H9 (cell line): ENCODE measurements around the gene KIAA2012. TPM values are rescaled to one million over a fixed set of nuclear protein-coding genes. Genes with fewer than 3 reads are reported as not detected.

Experiments used
- DNase-seq: peaks from one replicate; pipeline ENCODE4 v3.0.0-alpha.2; 2017
- H2AFZ ChIP-seq: one replicate; pipeline ENCODE4 v1.6.1; 2013; ENCODE audit warnings: mild to moderate bottlenecking, low read length, control low read depth, moderate library complexity
- H2AK5ac ChIP-seq: 2 replicates; pipeline ENCODE4 v1.6.1; 2013; ENCODE audit warnings: low read length, control low read depth, mixed read lengths; ENCODE audit not compliant: insufficient read length
- H2BK120ac ChIP-seq: one replicate; pipeline ENCODE4 v1.6.1; 2013; ENCODE audit warnings: low read depth, mild to moderate bottlenecking, low read length, control low read depth, inconsistent platforms; ENCODE audit not compliant: poor library complexity, severe bottlenecking
- H2BK12ac ChIP-seq: 2 replicates; pipeline ENCODE4 v1.6.1; 2013; ENCODE audit warnings: low read length, control low read depth, mixed read lengths, low read depth; ENCODE audit not compliant: insufficient read length
- H2BK15ac ChIP-seq: 2 replicates; pipeline ENCODE4 v1.6.1; 2013; ENCODE audit warnings: low read depth, low read length, control low read depth
- H2BK20ac ChIP-seq: one replicate; pipeline ENCODE4 v1.6.1; 2013; ENCODE audit warnings: low read depth, mild to moderate bottlenecking, low read length, control low read depth, inconsistent platforms; ENCODE audit not compliant: poor library complexity, severe bottlenecking
- H2BK5ac ChIP-seq: 2 replicates; pipeline ENCODE4 v1.6.1; 2013; ENCODE audit warnings: low read length, control low read depth, mixed read lengths; ENCODE audit not compliant: insufficient read length
- H3K14ac ChIP-seq: 2 replicates; pipeline ENCODE4 v1.6.1; 2013; ENCODE audit warnings: low read length, control low read depth; ENCODE audit not compliant: insufficient read depth
- H3K18ac ChIP-seq: 2 replicates; pipeline ENCODE4 v1.6.1; 2013; ENCODE audit warnings: low read depth, mild to moderate bottlenecking, mixed read lengths, low read length, control low read depth; ENCODE audit not compliant: insufficient read length
- H3K23ac ChIP-seq: 2 replicates; pipeline ENCODE4 v1.6.1; 2013; ENCODE audit warnings: low read length, control low read depth, mixed read lengths, low read depth; ENCODE audit not compliant: insufficient read length
- H3K23me2 ChIP-seq: 2 replicates; pipeline ENCODE4 v1.6.1; 2013; ENCODE audit warnings: low read depth, mild to moderate bottlenecking, mixed read lengths, low read length, control low read depth; ENCODE audit not compliant: insufficient read length, poor library complexity, severe bottlenecking
- H3K27ac ChIP-seq: 2 replicates; pipeline ENCODE4 v1.5.1; 2013; ENCODE audit warnings: low read length, control low read depth, mixed read lengths, low read depth; ENCODE audit not compliant: insufficient read length
- H3K27me3 ChIP-seq: 2 replicates; pipeline ENCODE4 v1.6.1; 2013; ENCODE audit warnings: low read length, control low read depth, inconsistent platforms; ENCODE audit not compliant: insufficient read depth
- H3K4ac ChIP-seq: 2 replicates; pipeline ENCODE4 v1.6.1; 2013; ENCODE audit warnings: low read depth, mild to moderate bottlenecking, control low read depth, inconsistent platforms, low read length, moderate library complexity
- H3K4me1 ChIP-seq: 2 replicates; pipeline ENCODE4 v1.6.1; 2013; ENCODE audit warnings: low read length, control low read depth, inconsistent platforms; ENCODE audit not compliant: insufficient read depth
- H3K4me2 ChIP-seq: 2 replicates; pipeline ENCODE4 v1.6.1; 2013; ENCODE audit warnings: low read length, control low read depth, mixed read lengths; ENCODE audit not compliant: insufficient read length, insufficient read depth
- H3K56ac ChIP-seq: 2 replicates; pipeline ENCODE4 v1.6.1; 2013; ENCODE audit warnings: low read depth, mild to moderate bottlenecking, mixed read lengths, low read length, control low read depth; ENCODE audit not compliant: insufficient read length
- H3K79me1 ChIP-seq: 2 replicates; pipeline ENCODE4 v1.6.1; 2013; ENCODE audit warnings: low read depth, mild to moderate bottlenecking, moderate library complexity, low read length, control low read depth, inconsistent platforms; ENCODE audit not compliant: insufficient read depth, poor library complexity, severe bottlenecking
- H3K79me2 ChIP-seq: 2 replicates; pipeline ENCODE4 v1.6.1; 2013; ENCODE audit warnings: low read length, control low read depth, inconsistent platforms; ENCODE audit not compliant: insufficient read depth
- H3K9ac ChIP-seq: 2 replicates; pipeline ENCODE4 v1.6.1; 2013; ENCODE audit warnings: low read length, control low read depth, mixed read lengths; ENCODE audit not compliant: insufficient read length; ENCODE audit errors: extremely low read depth
- H3K9me3 ChIP-seq: one replicate; pipeline ENCODE4 v1.6.1; 2013; ENCODE audit warnings: low read depth, low read length, inconsistent platforms; ENCODE audit not compliant: control insufficient read depth
- H3T11ph ChIP-seq: one replicate; pipeline ENCODE4 v1.6.1; 2013; ENCODE audit warnings: mild to moderate bottlenecking, low read length, control low read depth, inconsistent platforms
- H4K20me1 ChIP-seq: one replicate; pipeline ENCODE4 v1.6.1; 2013; ENCODE audit not compliant: control insufficient read depth, insufficient read length, insufficient read depth
- H4K5ac ChIP-seq: 2 replicates; pipeline ENCODE4 v1.6.1; 2013; ENCODE audit warnings: low read depth, mild to moderate bottlenecking, mixed read lengths, low read length, control low read depth; ENCODE audit not compliant: insufficient read length
- H4K8ac ChIP-seq: replicated peaks from 2 replicates; pipeline ENCODE4 v1.6.1; 2013; ENCODE audit warnings: low read length, control low read depth, mixed read lengths, low read depth; ENCODE audit not compliant: insufficient read length
- H4K91ac ChIP-seq: 2 replicates; pipeline ENCODE4 v1.6.1; 2013; ENCODE audit warnings: low read depth, mild to moderate bottlenecking, moderate library complexity, mixed read lengths, low read length, control low read depth; ENCODE audit not compliant: insufficient read length
- H3K27ac Mint-ChIP-seq, 3 experiments: 2 replicates in 2 of 3; 3 replicates in 1 of 3; pipeline ENCODE4 v1.8.0; 2020 to 2021; ENCODE audit warnings: mixed read lengths in 3 of 3, mild to moderate bottlenecking in 1 of 3, moderate library complexity in 1 of 3
- H3K27me3 Mint-ChIP-seq: 2 replicates; pipeline ENCODE4 v1.8.0; 2021; ENCODE audit warnings: low read depth, mild to moderate bottlenecking, moderate library complexity, mixed read lengths
- H3K36me3 Mint-ChIP-seq, 3 experiments: 2 replicates in 2 of 3; 3 replicates in 1 of 3; pipeline ENCODE4 v1.8.0; 2020 to 2021; ENCODE audit warnings: low read depth in 3 of 3, mixed read lengths in 3 of 3; ENCODE audit not compliant: insufficient read depth in 1 of 3
- H3K4me1 Mint-ChIP-seq, 2 experiments: 2 replicates each; pipeline ENCODE4 v1.8.0; 2020; ENCODE audit warnings: mixed read lengths in 2 of 2
- H3K4me3 Mint-ChIP-seq, 2 experiments: 2 replicates in 1 of 2; 3 replicates in 1 of 2; pipeline ENCODE4 v1.8.0; 2020 to 2021; ENCODE audit warnings: mild to moderate bottlenecking in 2 of 2, mixed read lengths in 2 of 2, moderate library complexity in 1 of 2
- H3K9me3 Mint-ChIP-seq, 2 experiments: 2 replicates in 1 of 2; 3 replicates in 1 of 2; pipeline ENCODE4 v1.8.0; 2020; ENCODE audit warnings: mild to moderate bottlenecking in 2 of 2, mixed read lengths in 2 of 2, moderate library complexity in 1 of 2
- WGBS: extraction: QIAGEN DNeasy Blood & Tissue Kit; methylation state at CpG from one replicate; pipeline ENCODE4 v1.1.7; 2013; ENCODE audit warnings: missing lambda C conversion rate, low lambda C conversion rate, mixed read lengths; ENCODE audit not compliant: insufficient read length; ENCODE audit errors: extremely low coverage; 5-methylcytosine and 5-hydroxymethylcytosine counted together
- total RNA-seq: library from RNA; stranded (reverse); gene quantifications from 2 replicates; pipeline ENCODE4 v1.2.1, GENCODE V29; 2021
- TF ChIP-seq, protein P1 (sequence below): fragments of 200-600 bp; sonication (generic); conservative IDR thresholded peaks from 3 replicates; pipeline ENCODE4 v1.8.0; 2021; ENCODE audit warnings: antibody characterized with exemption, mild to moderate bottlenecking

Gene KIAA2012
- total RNA-seq, 1 experiment from 2014 or later: not detected

DNA sequence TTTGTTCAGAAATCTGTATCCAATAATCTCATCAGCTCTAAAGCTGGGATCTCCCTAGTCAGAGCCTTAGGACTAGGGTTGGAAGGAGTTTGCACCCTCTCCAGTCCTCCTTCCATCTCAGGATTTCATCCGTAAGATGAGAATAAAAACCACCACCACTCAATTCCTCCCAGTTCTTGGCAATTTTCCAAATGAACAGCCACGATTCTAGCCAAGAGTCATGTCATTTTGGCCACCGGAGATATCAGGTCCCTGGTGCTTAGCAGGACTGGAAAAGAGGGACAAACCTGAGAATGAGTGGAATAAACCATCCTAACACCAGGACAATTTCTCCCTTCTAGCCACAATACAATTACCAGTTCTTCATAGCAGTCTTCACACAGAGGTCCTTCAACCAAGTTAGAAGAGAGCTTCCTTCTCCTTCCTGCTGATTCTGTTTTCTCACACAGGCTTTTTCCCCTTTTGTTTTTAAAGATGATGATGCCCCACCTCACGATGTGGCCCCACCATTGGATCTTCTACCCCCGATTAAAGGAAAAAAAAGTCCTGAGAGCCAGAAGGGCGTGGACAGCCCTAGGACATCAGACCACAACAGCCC, 36.2 kb downstream of the KIAA2012 start:
- WGBS: no CpG with 5 or more reads among the region's 6 CpGs
- 0 out of 5 replicates have a peak, but pooled peaks cover 0 to 1% of the 10 kb centered on the region in 2 experiments for H3K9me3 Mint-ChIP-seq
- no peak overlapping the region for H3K14ac ChIP-seq
- no peaks in the 10 kb centered on the region for H3K79me1 ChIP-seq
- H3K23me2 ChIP-seq: no peaks in the 10 kb centered on the region
- no peak overlapping the region for H2BK12ac ChIP-seq
- H2BK20ac ChIP-seq: no peak overlapping the region
- no peak for DNase-seq
- H3K27ac Mint-ChIP-seq: no peak overlapping the region
- H3K4me1 Mint-ChIP-seq: peaks cover 40 to 58% of the 10 kb centered on the region in 2 experiments
- H2AK5ac ChIP-seq: no peak overlapping the region
- no peak overlapping the region for H2BK120ac ChIP-seq
- no peak overlapping the region for H4K91ac ChIP-seq
- H3T11ph ChIP-seq: no peak overlapping the region
- TF ChIP-seq, protein P1, sequence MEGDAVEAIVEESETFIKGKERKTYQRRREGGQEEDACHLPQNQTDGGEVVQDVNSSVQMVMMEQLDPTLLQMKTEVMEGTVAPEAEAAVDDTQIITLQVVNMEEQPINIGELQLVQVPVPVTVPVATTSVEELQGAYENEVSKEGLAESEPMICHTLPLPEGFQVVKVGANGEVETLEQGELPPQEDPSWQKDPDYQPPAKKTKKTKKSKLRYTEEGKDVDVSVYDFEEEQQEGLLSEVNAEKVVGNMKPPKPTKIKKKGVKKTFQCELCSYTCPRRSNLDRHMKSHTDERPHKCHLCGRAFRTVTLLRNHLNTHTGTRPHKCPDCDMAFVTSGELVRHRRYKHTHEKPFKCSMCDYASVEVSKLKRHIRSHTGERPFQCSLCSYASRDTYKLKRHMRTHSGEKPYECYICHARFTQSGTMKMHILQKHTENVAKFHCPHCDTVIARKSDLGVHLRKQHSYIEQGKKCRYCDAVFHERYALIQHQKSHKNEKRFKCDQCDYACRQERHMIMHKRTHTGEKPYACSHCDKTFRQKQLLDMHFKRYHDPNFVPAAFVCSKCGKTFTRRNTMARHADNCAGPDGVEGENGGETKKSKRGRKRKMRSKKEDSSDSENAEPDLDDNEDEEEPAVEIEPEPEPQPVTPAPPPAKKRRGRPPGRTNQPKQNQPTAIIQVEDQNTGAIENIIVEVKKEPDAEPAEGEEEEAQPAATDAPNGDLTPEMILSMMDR: no peak
- H4K8ac ChIP-seq: no peak overlapping the region
- H3K79me2 ChIP-seq: no peaks in the 10 kb centered on the region
- peaks cover 2% of the 10 kb centered on the region for H3K27me3 Mint-ChIP-seq
- no peak overlapping the region for H4K5ac ChIP-seq
- H3K9me3 ChIP-seq: no peaks in the 10 kb centered on the region
- H3K23ac ChIP-seq: no peak overlapping the region
- H3K4ac ChIP-seq: no peak overlapping the region
- no peak overlapping the region for H3K27ac ChIP-seq
- H2BK5ac ChIP-seq: no peak overlapping the region
- H3K4me2 ChIP-seq: no peak overlapping the region
- H4K20me1 ChIP-seq: no peaks in the 10 kb centered on the region
- no peak overlapping the region for H2AFZ ChIP-seq
- H3K9ac ChIP-seq: no peak overlapping the region
- peaks cover 2% of the 10 kb centered on the region for H3K4me1 ChIP-seq
- H3K27me3 ChIP-seq: no peaks in the 10 kb centered on the region; the same call in 1 of the 2 replicates
- no peak overlapping the region for H3K56ac ChIP-seq
- H3K4me3 Mint-ChIP-seq: no peak overlapping the region
- no peak overlapping the region for H2BK15ac ChIP-seq
- no peaks in the 10 kb centered on the region; a peak in 1 of 7 replicates for H3K36me3 Mint-ChIP-seq
- H3K18ac ChIP-seq: no peak overlapping the region
